HG02870 (cell line): Measurements from ENCODE around the gene CCDC106.

Source experiments
- ATAC-seq: cut with Tn5 transposase; IDR thresholded peaks from one replicate; pipeline ENCODE4 v1.9.1; 2021; ENCODE audit warnings: mild to moderate bottlenecking, moderate library complexity; ENCODE audit not compliant: unreplicated experiment

Gene CCDC106

DNA sequence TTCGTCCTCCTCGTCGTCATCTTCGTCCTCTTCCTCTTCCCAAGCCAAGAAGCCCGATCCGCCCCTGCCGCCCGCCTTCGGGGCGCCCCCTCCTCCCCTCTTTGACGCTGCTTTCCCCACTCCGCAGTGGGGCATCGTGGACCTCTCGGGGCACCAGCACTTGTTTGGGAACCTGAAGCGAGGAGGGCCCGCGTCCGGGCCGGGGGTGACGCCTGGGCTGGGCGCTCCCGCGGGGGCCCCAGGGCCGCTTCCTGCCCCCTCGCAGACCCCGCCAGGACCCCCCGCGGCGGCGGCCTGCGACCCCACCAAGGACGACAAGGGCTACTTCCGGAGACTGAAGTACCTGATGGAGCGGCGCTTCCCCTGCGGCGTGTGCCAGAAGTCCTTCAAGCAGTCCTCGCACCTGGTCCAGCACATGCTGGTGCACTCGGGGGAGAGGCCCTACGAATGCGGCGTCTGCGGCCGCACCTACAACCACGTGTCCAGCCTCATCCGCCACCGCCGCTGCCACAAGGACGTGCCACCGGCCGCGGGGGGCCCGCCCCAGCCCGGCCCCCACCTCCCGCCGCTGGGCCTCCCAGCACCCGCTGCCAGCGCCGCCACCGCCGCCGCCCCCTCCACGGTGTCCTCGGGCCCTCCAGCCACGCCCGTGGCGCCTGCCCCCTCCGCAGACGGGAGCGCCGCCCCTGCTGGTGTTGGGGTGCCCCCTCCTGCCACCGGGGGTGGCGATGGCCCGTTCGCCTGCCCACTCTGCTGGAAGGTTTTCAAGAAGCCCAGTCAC, 33.9 kb upstream of the CCDC106 start:
- ATAC-seq: no peak

DNA sequence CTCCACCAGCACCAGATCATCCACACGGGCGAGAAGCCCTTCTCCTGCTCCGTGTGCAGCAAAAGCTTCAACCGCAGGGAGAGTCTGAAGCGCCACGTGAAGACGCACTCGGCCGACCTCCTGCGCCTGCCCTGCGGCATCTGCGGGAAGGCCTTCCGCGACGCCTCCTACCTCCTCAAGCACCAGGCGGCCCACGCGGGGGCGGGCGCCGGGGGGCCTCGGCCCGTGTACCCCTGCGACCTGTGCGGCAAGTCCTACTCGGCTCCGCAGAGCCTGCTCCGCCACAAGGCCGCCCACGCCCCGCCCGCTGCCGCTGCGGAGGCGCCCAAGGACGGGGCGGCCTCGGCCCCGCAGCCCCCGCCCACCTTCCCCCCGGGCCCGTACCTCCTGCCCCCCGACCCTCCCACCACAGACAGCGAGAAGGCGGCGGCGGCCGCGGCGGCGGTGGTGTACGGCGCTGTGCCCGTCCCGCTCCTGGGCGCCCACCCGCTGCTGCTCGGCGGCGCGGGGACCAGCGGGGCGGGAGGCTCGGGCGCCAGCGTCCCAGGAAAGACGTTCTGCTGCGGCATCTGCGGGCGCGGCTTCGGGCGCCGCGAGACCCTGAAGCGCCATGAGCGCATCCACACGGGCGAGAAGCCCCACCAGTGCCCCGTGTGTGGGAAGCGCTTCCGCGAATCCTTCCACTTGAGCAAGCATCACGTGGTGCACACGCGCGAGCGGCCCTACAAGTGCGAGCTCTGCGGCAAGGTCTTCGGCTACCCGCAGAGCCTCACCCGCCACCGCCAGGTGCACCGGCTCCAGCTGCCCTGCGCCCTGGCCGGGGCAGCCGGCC, 33.1 kb upstream of the CCDC106 start:
- no peak for ATAC-seq

DNA sequence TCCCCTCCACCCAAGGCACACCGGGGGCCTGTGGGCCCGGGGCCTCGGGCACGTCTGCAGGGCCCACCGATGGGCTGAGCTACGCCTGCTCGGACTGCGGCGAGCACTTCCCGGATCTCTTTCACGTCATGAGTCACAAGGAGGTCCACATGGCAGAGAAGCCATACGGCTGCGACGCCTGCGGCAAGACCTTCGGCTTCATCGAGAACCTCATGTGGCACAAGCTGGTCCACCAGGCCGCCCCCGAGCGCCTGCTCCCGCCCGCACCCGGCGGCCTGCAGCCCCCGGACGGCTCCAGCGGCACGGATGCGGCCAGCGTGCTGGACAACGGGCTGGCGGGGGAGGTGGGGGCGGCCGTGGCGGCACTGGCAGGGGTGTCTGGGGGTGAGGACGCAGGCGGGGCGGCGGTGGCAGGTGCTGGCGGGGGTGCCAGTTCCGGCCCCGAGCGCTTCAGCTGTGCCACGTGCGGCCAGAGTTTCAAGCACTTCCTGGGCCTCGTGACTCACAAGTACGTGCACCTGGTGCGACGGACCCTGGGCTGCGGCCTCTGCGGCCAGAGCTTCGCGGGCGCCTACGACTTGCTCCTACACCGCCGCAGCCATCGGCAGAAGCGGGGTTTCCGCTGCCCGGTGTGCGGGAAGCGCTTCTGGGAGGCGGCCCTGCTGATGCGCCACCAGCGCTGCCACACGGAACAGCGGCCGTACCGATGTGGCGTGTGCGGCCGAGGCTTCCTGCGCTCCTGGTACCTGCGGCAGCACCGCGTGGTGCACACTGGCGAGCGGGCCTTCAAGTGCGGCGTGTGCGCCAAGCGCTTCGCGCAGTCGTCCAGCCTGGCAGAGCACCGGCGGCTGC, 32.2 kb upstream of the CCDC106 start:
- ATAC-seq: no peak

DNA sequence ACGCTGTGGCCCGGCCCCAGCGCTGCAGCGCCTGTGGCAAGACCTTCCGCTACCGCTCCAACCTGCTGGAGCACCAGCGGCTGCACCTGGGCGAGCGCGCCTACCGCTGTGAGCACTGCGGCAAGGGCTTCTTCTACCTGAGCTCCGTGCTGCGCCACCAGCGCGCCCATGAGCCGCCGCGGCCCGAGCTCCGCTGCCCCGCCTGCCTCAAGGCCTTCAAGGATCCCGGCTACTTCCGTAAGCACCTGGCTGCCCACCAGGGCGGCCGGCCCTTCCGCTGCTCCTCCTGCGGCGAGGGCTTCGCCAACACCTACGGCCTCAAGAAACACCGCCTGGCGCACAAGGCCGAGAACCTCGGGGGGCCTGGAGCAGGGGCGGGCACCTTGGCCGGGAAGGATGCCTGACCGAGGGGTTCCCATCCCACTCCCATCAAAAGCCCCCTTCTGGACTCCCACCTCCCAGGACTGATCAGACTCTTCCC, 31.6 kb upstream of the CCDC106 start:
- ATAC-seq: no peak

DNA sequence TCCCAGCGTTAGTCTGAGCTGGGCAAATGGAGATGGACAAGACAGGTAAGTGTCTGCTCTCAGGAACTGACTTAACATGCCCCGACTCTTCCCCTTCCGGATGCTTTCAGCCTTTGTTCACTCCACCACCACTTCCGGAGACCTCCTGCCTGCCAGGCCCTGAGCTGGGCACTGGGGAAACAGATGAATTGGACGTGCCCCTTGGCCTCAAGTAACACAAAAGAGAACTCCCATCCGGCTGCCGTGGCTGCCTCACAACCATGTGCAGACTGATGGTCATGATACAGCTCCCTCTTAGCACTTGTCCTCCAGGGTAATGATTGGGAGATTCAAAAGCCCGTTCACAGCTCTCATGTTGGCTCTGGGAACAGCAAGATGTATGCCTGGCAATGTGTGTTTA, 30.6 kb upstream of the CCDC106 start:
- ATAC-seq: no peak

DNA sequence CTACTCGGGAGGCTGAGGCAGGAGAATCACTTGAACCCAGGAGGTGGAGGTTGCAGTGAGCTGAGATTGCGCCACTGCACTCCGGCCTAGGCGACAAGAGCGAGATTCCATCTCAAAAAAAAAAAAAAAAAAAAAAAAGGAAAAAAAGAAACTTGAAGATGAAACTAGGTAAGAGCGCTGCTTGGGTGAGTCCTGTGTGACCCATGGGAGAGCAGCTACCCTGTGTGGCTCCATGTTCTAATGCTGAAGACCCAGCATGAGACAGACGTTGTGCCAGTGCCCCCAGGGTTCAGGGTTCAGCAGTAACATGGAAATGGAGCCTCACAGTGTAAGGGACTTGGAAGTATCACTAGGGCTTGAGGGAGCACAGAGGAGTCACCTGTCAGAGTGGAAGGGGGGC, 29.6 kb upstream of the CCDC106 start:
- ATAC-seq: no peak

DNA sequence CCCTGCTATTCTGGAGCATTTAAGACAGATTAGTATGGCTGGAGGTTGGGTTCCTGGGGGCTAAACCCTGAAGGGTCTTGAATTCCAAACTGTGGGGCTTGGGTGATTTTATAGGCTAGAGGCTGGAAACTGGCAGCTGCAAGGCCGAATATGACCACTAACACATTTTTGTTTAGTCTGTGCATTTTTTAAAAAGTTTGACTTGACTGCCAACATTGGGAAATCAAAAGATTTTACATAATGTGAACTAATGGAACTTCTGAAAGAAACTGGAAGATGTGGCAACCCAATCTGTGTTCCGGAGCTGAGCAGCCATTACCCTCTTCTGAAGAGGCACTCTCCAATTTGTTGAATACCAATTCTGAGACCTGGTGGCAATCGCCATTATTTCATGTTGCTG, 28.7 kb upstream of the CCDC106 start:
- ATAC-seq: no peak

DNA sequence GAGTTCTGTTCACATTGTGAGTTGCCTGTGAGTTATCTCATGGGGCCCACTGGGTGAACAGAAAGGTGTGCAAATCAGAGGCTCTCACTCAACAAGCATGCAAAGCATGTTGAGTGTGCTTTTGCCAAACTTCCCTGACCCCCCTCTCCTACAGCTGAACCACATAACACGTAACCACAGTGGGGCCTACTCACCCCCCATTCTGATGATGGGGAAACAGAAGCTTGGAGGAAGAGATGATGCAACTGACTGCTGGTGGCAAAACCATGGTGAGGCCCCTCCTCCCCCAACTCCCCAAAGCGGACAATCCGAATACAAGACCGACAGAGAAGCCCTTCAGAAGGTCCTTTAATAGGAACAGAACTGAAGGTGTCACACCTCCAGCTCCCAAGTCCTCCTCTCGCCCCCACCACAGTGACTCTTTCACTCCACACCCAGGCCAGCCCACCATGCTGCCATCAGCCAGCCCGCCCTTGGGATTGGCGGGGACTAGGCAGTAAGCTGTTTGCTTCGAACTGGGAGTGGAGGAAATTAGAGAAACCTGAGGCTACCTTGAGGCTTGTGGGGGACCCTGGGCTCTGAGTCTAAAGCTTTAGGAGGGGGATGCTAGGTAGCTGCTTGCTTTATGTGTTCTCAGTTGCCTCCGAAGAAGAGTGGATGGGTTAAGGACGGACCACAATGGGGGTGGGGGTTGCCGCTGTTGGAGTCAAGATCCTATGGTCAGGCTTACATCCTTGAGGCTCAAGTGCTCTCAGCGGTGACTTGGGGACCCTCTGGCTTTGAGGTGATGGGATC, 27.4 kb upstream of the CCDC106 start:
- ATAC-seq: no peak

DNA sequence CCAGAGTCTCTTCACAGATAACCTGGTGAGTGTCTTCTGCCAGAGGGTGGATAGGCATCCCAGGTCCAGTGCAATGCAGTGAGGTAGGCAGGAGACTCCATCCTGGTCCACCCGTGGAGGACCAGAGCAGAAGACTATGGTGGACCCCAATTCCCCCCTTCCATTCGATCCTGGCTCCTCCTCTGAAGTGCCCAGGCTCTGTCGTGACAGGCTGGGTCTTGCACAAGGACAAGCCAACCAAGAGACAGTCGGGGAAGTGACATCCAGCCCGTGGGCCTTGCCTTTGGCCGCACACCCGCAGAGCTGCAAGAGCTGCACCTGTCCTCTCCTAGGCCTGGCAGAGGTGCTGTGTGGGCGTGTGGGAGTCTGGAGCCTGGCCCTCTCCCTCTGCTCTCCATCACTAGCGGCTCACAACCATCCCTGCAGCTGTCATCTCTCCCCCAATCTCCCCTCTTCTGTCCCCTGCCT, 26.8 kb upstream of the CCDC106 start:
- ATAC-seq: no peak

DNA sequence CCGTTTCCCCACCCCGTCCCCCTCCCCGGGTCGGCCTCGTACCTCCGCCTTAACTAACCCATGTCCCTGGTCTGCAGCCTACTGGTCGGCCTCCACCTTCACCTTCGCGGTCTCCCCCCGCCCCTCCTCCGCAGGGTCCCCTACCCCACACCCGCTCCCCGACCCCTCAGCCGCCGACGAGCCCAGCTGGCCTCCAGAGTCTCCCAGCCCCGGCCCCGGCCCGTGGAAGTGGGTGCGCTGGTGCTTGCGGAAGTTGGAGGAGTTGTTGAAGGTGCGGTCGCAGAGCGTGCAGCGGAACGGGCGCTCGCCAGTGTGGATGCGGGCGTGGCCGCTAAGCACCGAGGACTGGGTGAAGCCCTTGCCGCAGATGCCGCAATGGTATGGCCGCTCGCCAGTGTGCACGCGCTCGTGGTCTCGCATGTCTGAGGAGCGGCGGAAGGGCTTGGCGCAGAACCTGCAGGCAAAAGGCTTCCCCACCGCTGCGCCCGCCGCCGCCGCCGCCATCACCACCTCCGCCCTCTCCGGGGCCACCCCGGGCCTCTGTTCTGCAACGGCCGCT, 26.3 kb upstream of the CCDC106 start:
- no peak for ATAC-seq

DNA sequence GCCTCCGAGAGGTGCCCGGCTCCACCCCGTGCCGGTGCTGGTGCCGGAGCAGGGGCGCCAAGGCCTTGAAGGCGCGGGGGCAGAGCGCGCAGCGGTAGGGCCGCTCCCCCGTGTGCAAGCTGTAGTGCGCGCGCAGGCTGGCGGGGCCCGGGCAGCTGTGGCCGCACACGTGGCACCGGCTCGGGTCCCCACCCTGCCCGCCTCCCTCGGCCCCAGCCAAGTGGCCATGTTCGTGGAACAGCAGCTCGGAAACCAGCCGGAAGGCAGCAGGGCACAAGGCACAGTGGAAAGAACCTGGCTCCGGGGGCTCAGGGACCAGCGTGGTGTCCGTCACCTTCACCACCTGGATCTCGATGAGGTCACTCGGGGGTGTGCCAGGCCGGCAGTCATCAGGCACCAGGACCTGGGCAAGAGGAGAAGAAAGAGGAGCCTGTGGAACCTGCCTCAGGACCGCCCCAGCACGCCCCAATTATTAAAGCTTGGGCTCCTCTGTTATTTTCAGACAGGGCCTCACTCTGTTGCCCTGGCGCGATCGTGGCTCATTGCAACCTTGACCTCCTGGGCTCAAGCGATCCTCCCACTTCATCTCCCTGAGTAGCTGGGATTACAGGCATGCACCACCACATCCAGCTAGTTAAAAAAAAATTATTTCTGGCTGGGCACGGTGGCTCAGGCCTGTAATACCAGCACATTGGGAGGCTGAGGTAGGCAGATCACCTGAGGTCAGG, 25.6 kb upstream of the CCDC106 start:
- no peak for ATAC-seq

DNA sequence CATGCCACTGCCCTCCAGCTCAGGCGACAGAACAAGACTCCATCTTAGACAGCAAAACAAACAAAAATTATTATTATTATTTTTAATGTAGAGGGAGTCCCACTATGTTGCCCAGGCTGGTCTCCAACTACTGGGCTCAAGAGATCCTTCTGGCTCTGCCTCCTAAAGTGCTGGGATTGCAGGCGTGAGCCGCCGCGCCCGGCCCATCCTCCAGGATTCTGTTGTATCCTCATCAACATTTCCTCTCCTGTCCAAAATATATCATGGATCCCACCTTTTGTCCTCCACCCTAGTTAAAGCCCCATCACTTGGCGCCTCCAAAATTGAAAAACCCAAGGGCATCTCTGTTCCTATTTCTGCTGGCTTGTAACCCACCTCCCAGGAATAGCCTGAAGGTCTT, 24.9 kb upstream of the CCDC106 start:
- no peak for ATAC-seq

DNA sequence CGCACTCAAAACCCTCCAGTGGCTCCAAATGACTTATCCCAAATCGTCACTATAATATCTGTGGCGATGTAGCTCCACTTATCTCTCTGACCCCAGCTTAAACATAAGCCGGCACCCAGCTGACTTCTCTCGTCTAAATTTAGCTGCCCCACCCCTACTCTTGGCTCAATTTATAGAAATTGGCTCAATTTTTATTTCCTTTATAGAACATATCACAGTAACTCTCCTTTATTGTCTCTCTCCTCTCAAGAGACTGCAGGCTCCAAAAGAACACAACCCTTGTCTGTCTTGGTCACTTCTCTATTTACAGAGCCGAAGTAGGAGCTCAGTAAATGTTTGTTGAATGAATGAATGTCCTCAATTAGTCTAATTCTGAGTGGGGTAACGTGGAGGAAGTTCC, 24.5 kb upstream of the CCDC106 start:
- no peak for ATAC-seq

DNA sequence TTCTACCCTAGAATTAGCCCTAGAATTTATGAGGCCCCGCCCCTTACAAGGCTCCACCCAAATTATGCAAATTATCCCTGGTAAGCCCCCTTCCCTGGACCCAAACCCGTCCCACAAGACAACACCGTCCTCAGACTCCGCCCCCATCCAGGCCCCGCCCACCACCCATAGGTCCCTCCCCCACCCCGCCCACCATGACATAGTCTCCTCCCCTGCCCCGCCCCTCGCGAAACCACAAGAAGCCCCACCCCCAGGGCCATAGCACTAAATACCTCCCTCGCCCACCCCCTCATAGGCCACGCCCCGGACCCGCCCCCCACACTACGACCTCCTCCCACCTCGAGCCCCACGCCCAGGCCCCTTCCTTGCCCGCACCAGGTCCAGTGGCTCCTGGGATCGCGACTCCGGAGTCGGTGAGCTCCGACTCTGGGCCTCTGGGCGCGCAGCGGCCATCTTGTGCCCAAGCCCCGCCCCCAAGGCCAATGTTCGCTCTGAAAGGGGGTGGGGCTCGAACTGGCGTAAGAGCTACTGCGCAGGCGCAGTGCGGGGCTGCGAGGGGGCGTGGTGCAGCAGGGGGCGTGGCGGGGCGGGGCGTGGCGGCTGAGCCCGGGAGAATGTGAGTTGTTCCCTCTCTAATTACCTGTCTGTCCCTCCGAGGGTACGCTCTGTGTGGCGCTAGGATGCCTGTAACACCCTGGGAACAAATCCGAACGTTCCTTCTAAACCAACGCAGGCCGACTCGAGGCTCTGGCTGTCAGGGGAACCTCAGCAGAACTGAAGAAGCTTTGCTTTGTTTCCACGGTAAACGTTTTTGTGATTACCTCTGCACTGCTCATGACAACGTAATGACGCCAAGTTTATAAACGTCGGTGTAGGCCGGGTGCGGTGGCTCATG, 23.7 kb upstream of the CCDC106 start, which contains the start of gene ZNF784:
TSS of gene ZNF784 (minus strand) at position 458 of the 895 bp plus-strand sequence. CDS start at position 453, 5 bp downstream.
- ATAC-seq: no peak

DNA sequence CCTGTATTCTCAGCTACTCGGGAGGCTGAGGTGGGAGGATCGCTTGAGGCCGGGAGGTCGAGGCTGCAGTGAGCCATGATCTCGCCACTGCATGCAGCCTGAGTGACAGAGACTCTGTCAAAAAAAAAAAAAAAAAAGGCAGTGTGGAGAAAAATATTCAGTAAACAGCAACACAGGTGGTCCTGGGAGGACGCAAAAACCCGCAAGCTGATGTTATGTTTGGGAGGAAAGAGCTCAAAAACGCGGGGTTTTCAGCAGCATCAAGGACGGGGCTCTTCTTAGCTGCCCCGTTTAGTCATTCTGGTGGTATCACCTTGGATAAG, 23.0 kb upstream of the CCDC106 start:
- ATAC-seq: no peak

DNA sequence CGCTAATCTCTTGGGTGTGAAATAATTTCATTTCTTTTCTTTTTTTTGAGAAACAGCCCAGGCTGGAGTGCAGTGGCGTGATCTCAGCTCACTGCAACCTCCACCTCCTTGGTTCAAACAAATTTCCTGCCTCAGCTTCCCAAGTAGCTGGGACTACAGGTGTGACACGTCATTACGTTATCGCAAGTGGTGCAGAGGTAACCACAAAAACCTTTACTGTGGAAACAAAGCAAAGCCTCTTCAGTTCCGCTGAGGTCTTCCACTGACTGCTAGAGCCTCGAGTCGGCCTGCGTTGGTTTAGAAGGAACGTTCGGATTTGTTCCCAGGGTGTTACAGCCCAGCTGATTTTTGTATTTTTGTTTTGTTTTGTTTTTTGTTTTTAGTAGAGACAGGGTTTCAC, 21.7 kb upstream of the CCDC106 start:
- ATAC-seq: no peak

DNA sequence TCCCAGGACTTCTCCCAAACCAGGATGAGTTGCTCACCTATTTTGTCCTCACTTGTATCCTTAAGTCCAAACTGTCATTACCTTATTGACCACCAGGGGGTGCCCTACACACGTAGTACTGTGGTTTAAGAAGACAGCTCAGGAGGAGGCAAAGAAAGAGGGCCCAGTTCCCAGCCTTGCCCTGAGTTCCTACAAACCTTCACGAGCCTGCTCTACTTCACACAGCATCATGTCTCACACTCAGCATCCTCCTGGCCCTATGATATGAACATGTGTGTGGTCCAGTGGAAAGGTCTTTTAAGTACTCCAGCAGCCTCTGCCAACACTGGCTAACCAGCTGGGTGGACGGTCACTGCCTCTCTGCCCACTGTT, 15.6 kb upstream of the CCDC106 start:
- ATAC-seq: no peak

DNA sequence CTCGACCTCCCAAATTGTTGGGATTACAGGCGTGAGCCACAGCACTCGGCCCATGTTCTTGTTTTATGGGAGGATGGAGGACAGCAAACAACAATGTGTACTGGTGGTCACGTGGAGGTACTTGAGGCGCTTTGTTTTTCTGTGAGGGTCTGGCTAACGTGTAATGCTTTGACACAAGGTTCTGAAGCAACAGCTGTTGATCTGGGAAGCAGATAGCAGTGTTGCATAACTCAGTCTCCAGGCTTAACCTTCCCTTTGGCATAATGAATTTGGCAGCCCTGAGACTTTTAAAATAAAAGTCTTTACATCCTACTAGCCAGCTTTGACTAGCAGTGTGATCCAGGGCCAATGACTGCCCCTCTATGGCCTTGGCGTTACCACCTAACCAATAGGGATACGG, 14.2 kb upstream of the CCDC106 start:
- ATAC-seq: no peak
